Left ventricle myocardium inferior (tissue), 1 donor: ENCODE measurements around the gene WDR88. TPM values are rescaled to one million over a fixed set of nuclear protein-coding genes. Genes with fewer than 3 reads are reported as not detected.
"Not testable (repeated sequence)": the region's sequence is repeated elsewhere in the genome, so short reads cannot be mapped to it uniquely, and the experiment has no call there.

Source experiments
- DNase-seq: peaks from one replicate; pipeline ENCODE4 v3.0.0-alpha.2; 2020
- H3K27ac ChIP-seq: fragments of 200-600 bp; replicated peaks from 2 replicates; pipeline ENCODE4 v1.8.0; 2021
- H3K27me3 ChIP-seq: fragments of 200-600 bp; 2 replicates; pipeline ENCODE4 v1.8.0; 2021; ENCODE audit warnings: low read depth
- H3K36me3 ChIP-seq: fragments of 200-600 bp; 2 replicates; pipeline ENCODE4 v1.8.0; 2021
- H3K4me1 ChIP-seq: fragments of 200-600 bp; 2 replicates; pipeline ENCODE4 v1.8.0; 2021
- H3K4me3 ChIP-seq: fragments of 200-600 bp; 2 replicates; pipeline ENCODE4 v1.8.0; 2021; ENCODE audit warnings: mild to moderate bottlenecking, moderate library complexity
- H3K9me3 ChIP-seq: fragments of 200-600 bp; replicated peaks from 2 replicates; pipeline ENCODE4 v1.8.0; 2021
- CTCF ChIP-seq: fragments of 200-600 bp; IDR thresholded peaks from 2 replicates; pipeline ENCODE4 v1.8.0; 2021; ENCODE audit warnings: antibody characterized with exemption, mild to moderate bottlenecking, borderline replicate concordance
- intact Hi-C: fragments of 100-400 bp; cut with micrococcal nuclease; formaldehyde crosslinking; loops from one replicate; pipeline ENCODE4 v1.11.0; 2022
- total RNA-seq: library from RNA; stranded (reverse); fragmentation: NEBNext Ultra II Directional; extraction: Animal tissue kit (Norgen Biotek cat#: 25700); gene quantifications from one replicate; pipeline ENCODE4 v1.2.1, GENCODE V29; 2021
- donor health status: DM: no; HTN: yes; CAD: no; lungs with severe emphysema.

WDR88 gene
- total RNA-seq, 1 donor from 2014 or later, result not detected

DNA sequence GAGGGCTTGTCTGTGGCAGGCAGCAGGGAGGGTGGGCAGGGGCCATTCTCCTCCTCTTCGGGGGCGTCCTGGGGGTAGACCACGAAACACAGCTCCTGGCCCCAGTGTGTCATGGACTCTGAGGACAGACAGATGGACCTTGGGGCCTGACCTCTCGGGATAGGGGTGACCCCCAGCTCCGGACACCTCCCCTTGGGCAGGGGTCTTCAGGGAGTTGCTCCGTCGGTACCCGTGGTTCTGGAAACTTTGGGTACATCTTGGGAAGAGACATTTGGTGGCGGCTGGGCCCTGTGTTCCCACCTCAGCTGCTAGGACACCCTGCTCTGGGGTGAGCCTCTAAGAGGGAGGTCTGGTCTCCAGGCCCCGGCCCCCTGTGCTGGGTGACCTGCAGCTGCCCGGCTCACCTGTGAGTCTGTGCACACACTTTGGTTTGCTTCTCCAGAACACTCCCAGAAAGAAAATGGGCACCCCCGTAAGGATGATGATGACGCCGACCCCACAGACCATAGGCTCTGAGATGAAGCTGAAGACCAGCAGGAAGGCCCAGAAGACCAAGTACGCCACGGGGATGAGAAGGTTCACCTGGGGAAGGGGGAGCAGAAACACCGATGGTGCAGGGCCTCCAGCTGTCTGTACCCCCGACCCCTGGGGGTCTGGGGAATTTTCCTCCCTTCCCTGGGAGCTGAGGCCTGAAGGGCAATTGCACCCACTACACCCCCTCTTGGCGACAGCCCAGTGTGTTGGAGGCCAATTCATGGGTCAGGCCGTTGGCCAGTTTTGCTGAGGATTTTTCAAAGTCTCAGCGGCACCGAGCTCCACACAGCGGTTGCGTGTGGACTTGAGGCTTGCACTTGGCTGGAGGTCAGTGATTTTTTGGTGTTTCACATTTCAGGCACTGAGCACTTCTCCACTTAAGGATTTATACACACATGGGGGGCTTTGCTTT, 77.3 kb downstream of the WDR88 start:
- intact Hi-C loops, result no loop called here
- no peak for TF ChIP-seq CTCF
- Histone ChIP-seq H3K27ac (no peak overlapping the region), H3K4me3 (no peak overlapping the region), H3K27me3 (no peaks in the 10 kb centered on the region), H3K9me3 (no peaks in the 10 kb centered on the region), H3K36me3 (peaks cover 12% of the 10 kb centered on the region), H3K4me1 (no peaks in the 10 kb centered on the region)
- no peak for DNase-seq

DNA sequence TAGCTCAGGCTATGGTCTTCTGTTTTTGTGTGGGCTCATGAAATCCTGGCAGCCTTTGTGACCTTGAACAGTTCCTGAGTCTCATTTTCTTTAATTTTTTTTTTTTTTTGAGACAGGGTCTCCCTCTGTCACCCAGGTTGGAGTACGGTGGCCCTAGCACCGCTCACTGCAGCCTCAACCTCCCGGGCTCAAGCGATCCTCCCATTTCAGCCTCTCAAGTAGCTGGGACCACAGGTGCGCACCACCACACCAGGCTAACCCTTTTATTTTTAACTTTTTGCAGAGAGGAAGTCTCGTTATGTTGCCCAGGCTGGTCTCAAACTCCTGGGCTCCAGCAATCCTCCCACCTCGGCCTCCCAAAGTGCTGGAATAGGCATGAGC, 77.9 kb downstream of the WDR88 start:
- H3K36me3 ChIP-seq, DNase-seq, H3K4me1 ChIP-seq, H3K27me3 ChIP-seq, H3K4me3 ChIP-seq, intact Hi-C loops, H3K9me3 ChIP-seq, H3K27ac ChIP-seq: not testable (repeated sequence)

- no peaks in the 10 kb centered on the region for H3K4me1 ChIP-seq
- intact Hi-C loops, result no loop called here
- no peak overlapping the region for H3K4me3 ChIP-seq
- no peak overlapping the region for H3K27ac ChIP-seq
- DNase-seq, result no peak
- H3K36me3 ChIP-seq, result peaks cover 6% of the 10 kb centered on the region
- H3K27me3 ChIP-seq, result no peaks in the 10 kb centered on the region
- no peaks in the 10 kb centered on the region for H3K9me3 ChIP-seq
- no peak for TF ChIP-seq CTCF
Observed at GRCh38 chr19:33210266-33210940, 78.5 kb downstream of the WDR88 start.

GRCh38 chr19:33211794-33212435, 80.0 kb downstream of the WDR88 start:
- DNase-seq, result no peak
- intact Hi-C loops, result no loop called here
- H3K36me3 ChIP-seq, result peaks cover 2% of the 10 kb centered on the region
- TF ChIP-seq CTCF, result no peak
- no peaks in the 10 kb centered on the region for H3K4me1 ChIP-seq
- H3K9me3 ChIP-seq, result no peaks in the 10 kb centered on the region
- no peak overlapping the region for H3K4me3 ChIP-seq
- peaks cover 13% of the 10 kb centered on the region for H3K27me3 ChIP-seq
- H3K27ac ChIP-seq, result no peak overlapping the region

GRCh38 chr19:33212436-33213172, 80.7 kb downstream of the WDR88 start:
- no peaks in the 10 kb centered on the region for H3K4me1 ChIP-seq
- no peaks in the 10 kb centered on the region for H3K36me3 ChIP-seq
- TF ChIP-seq CTCF, result no peak
- intact Hi-C loops, result no loop called here
- no peaks in the 10 kb centered on the region for H3K9me3 ChIP-seq
- H3K27ac ChIP-seq, result no peak overlapping the region
- H3K4me3 ChIP-seq, result no peak overlapping the region
- DNase-seq, result no peak
- peaks cover 18% of the 10 kb centered on the region for H3K27me3 ChIP-seq
